Left cardiac atrium (tissue), 4 donors: ENCODE data around the gene ZNF784. TPM values are rescaled to one million over a fixed set of nuclear protein-coding genes. Genes with fewer than 3 reads are reported as not detected.

Experiments used
- ATAC-seq, 2 donors: fragments of 200-7000 bp; cut with Tn5 transposase; one replicate each; pipeline ENCODE4 v1.9.1; 2020; ENCODE audit warnings: mild to moderate bottlenecking in 2 of 2, moderate library complexity in 2 of 2
- DNase-seq: peaks from one replicate; pipeline ENCODE4 v3.0.0-alpha.2; 2020
- intact Hi-C, 2 donors: fragments of 100-400 bp; cut with DNase I; formaldehyde crosslinking; loops; one replicate each; pipeline versions ENCODE4 v1.14.1 to v1.15.1; 2022 to 2023
- total RNA-seq, 2 donors: library from RNA; stranded (reverse); fragmentation: NEBNext Ultra II Directional; extraction: Animal tissue kit (Norgen Biotek cat#: 25700); gene quantifications; one replicate each; pipeline ENCODE4 v1.2.1, GENCODE V29; 2021
- donor health status: DM: no; HTN: yes; CAD: no.
- donor health status: DM: no; HTN: yes; CAD: no; lungs with severe emphysema.
- donor health status: DM: yes; HTN: yes; CAD: no.
- donor health status: Dilated cardiomyopathy.

ZNF784 gene
- total RNA-seq, 2 donors from 2014 or later: 11.1 to 11.7 TPM

DNA sequence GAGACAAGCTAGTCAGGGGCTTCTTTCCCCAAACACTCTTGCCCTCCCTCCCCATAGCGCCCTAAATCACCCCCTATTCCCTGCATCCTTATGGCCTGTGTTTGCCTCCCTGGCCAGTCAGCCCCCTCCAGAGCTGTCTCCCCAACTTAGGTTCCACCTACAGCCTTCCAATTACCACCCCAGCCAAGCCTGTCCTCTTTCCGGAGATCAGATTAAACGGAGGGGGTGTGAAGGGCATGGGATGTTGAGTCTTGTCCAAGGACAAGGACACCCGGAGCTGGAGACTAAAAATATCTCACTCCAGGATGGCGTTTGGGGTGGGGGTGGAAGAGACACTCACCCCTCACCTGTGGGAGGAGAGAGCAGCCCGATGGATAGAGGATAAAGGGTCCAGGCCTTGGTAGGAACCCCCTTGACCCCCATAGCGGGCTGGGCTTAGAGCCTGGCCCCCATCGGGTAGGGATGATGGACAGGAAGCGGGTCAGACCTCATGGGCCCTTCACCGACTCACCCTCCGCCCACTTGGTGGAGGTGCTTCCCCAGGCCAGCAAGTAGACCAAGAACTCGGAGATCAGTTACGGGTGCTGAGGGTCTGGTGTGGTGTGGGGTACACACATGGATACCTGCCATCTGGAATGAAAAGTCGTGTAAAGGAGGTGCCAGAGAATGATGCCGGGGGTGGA lies 12.9 kb downstream of the ZNF784 start:
- DNase-seq: no peak
- intact Hi-C loops: no loop called here
- ATAC-seq: peak; percentile 63 to 76

GRCh38 chr19:55609326-55609725 lies 15.0 kb downstream of the ZNF784 start:
- ATAC-seq (no peak), DNase-seq (no peak)
- intact Hi-C loops: loop anchor here (5.0 to 10.0 kb wide), 2 partner anchors 92 to 95 kb away; no protein-coding TSS in a partner anchor

GRCh38 chr19:55606817-55607216 lies 17.5 kb downstream of the ZNF784 start:
- ATAC-seq (no peak), DNase-seq (no peak)
- intact Hi-C loops: loop anchor here (5.0 to 10.0 kb wide), 2 partner anchors 90 to 92 kb away; no protein-coding TSS in a partner anchor

GRCh38 chr19:55606471-55606787 lies 17.9 kb downstream of the ZNF784 start:
- no peak for DNase-seq
- intact Hi-C loops: loop anchor here (5.0 to 10.0 kb wide), 2 partner anchors 89 to 92 kb away; no protein-coding TSS in a partner anchor
- ATAC-seq: no peak

DNA sequence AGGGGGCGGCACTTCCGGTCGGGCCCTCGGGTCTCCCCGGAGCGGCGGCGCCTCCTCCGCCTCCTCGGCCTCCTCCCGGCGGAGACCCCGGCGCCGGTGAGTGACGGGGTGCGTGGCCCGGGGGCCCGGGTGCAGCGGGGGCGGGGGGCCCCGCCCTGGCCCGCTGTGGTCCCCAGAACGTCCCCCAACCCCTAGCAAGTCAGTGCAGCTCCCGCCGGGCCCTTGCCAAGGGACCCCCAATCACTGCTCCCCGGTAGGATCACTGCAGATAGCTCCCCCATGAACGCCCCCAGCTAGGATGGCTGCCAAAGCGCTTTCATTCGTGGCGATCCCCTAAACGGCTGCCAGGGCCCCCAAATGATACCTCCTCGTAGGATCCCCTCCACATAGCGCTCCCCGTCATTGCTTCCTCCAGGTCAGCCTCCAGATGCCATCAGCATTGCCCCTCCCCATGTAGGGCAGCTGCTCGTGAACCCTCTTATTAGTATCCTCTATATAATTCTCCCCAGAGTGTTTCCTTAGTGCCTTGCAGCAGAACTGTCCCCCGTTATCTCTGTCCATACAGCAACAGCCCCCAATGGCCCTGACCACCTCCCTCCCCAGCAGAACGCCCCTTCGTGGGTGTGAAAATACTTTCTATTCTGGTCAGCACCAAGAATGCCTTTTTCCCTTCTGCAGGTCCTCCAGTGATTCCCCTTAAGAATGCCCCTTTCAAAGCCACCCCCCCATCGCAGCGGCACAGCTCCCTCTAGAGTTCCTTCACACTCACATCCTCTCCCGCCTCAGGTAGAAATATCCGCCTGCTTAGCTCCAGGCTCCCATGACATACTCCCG lies 18.5 kb downstream of the ZNF784 start, which contains the start of gene ZNF865:
Gene ZNF865 (plus strand): TSS at position 11 of the 834 bp plus-strand sequence. CDS start 7,972 bp downstream, outside the sequence.
- DNase-seq (peak; percentile 71), ATAC-seq (peak; percentile 50 to 55)
- intact Hi-C loops: loop anchor here (5.0 to 10.0 kb wide), 2 partner anchors 89 to 91 kb away; no protein-coding TSS in a partner anchor

GRCh38 chr19:55605207-55605636 lies 19.1 kb downstream of the ZNF784 start:
- intact Hi-C loops: loop anchor here (5.0 to 10.0 kb wide), 2 partner anchors 88 to 90 kb away; no protein-coding TSS in a partner anchor
- ATAC-seq (peak; percentile 86 to 87), DNase-seq (peak; percentile 99)

DNA sequence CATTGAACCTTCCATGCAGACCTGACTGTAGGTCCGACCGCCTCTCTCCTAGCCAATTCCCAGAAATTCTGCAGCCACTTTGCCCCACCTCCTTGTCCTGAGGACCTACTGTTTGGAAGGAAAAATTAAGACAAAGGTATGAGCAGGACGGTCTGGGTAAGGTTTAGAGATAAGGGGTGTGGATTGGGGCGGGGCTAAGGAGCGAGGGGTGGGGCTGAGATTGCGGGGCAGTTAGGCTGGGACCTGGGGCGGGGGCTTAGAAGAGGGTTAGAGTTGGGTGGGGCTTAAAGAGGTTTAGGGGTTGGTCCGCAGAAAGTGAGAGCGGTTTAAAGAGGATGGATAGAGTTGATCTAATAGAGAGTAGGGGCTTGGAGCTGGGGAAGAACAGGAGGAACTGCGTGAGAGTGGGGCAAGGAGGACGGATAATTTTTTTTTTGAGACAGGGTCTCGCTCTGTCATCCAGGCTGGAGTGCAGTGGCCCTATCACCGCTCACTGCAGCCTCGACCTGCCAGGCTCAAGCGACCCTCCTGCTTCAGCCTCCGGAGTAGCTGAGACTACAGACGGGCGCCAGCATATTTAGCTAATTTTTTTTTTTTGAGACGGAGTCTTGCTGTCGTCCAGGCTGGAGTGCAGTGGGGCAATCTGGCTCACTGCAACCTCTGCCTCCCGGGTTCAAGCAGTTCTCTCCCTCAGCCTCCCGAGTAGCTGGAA lies 20.6 kb downstream of the ZNF784 start:
- ATAC-seq (no peak), DNase-seq (no peak)
- intact Hi-C loops: loop anchor here in 1 of 2 donors (10.0 kb wide), 1 partner anchor 89 kb away; no protein-coding TSS in a partner anchor

DNA sequence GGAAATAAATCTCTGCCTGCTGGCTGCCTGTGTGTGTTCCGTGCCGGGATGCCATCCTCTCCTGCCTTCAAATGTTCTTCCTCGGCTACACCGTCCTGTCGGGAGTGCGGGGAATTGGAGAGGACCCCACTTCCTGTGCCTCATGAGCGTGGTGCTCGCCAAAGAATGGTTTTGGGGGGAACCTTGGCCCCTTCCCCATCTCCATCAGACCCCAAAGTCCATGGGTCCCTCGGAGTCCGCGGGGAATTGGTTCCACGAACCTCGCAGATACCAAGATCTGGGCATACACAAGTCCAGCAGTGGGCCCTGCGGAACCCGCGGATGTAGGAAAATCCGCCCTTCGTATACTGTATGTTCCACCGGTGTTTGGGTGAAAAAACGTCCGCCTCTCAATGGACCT lies 21.3 kb downstream of the ZNF784 start:
- intact Hi-C loops: loop anchor here in 1 of 2 donors (10.0 kb wide), 1 partner anchor 88 kb away; no protein-coding TSS in a partner anchor
- no peak for ATAC-seq
- no peak for DNase-seq

GRCh38 chr19:55602104-55603001 lies 22.0 kb downstream of the ZNF784 start:
- DNase-seq: peak; percentile 24
- intact Hi-C loops: loop anchor here in 1 of 2 donors (10.0 kb wide), 1 partner anchor 88 kb away; no protein-coding TSS in a partner anchor
- ATAC-seq: no peak

GRCh38 chr19:55601084-55601483 lies 23.3 kb downstream of the ZNF784 start:
- ATAC-seq: no peak
- intact Hi-C loops: loop anchor here in 1 of 2 donors (10.0 kb wide), 1 partner anchor 86 kb away; no protein-coding TSS in a partner anchor
- no peak for DNase-seq

- DNase-seq: no peak
- intact Hi-C loops: loop anchor here in 1 of 2 donors (10.0 kb wide), 1 partner anchor 86 kb away; no protein-coding TSS in a partner anchor
Observed at GRCh38 chr19:55600662-55601028, 23.7 kb downstream of the ZNF784 start.

DNA sequence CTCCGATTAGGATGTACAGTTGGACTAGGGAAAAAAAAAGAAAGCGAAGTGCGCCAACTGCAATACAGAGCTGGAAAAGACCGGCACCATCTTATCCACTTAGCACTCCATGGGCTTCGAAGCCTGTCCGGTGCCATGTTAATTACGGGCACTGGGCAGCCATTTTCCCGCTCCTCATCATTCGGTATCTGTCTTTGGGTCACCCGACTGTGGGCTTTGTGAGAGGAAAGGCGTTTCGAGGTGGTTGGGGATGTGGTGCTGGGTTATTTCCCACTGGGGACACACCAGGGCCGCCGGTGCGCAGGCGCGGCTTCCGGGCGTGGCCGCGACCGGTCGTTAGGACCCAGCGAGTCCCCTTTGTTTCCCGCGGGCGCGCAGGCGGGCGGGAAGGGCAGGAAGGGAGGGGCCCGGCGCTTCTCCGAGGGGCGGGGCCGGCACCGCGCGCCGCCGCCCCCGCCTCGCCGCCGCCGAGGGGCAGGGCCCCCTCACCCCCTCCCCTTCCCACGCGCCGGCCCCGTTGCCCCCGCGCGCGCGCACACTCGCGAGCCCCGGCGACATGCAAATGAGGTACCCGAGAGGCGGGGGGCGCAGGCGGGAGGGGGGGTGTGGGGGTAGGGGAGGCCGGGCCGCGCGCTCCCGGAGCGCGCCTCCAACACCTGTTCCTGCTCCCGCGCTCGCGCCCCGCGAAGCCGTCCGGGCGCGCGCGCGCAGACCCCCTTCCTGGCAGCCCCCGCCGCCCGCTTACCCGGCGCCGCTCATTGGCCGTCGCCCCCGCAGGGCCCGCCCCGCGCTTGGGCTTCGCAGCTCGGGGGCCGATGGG lies 24.3 kb downstream of the ZNF784 start, which contains the start of gene ZNF524:
Gene ZNF524 (plus strand): TSS at position 447 of the 820 bp plus-strand sequence. CDS start 1,825 bp downstream, outside the sequence.
- ATAC-seq: peak; percentile 67 to 71
- peak; percentile 85 for DNase-seq
- intact Hi-C loops: loop anchor here in 1 of 2 donors (10.0 kb wide), 1 partner anchor 85 kb away; no protein-coding TSS in a partner anchor

More at GRCh38 chr19:55600662-55601028, 23.7 kb downstream of the ZNF784 start:
- no peak for ATAC-seq

DNA sequence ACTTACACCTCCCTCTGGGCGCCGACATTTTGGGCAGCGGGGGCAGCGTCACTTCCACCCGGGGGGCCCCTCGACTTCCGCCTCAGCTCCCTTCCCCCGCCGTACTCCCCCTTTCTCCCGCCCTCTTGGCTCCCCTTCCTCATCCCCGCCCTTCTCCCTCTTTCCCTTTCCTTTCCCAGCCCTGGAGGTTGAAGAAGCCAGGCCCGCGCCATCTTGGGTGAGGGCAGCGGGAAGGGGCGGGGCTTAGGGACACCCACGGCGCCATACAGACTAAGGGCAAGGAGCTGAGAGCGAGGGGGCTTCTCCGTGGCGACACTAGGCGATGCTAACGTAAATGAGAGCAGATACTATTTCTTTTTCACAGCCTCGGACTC lies 24.9 kb downstream of the ZNF784 start, which contains the start of gene FIZ1:
Gene FIZ1 (minus strand): TSS at position 50 of the 374 bp plus-strand sequence. CDS start 1,652 bp downstream, outside the sequence.
- intact Hi-C loops: no loop called here
- DNase-seq: peak; percentile 98
- peak; percentile 89 to 92 for ATAC-seq

GRCh38 chr19:55598719-55599467 lies 25.5 kb downstream of the ZNF784 start:
- DNase-seq: peak; percentile 92
- intact Hi-C loops: no loop called here
- peak; percentile 80 to 90 for ATAC-seq

DNA sequence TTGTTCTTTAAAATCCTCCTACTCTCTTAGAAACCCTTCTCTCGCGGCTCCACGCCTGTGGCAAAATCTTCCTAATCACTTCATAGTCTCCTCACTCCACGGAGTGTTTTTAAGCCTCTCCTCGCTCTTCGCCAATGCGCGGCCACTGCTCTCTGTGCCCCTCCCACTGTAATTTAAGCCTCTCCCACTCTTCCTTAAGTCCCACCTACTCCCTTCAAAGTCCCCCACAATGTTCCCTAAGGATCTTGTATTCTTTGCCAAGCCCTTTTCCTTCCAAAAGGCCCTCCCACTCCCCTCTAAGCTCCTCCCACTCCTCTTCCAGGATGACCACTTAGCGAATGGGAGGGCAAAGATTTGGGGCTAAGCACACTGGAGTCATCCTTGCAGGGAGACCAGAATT lies 26.3 kb downstream of the ZNF784 start:
- intact Hi-C loops: no loop called here
- DNase-seq: no peak
- ATAC-seq: no peak

- intact Hi-C loops: no loop called here
- no peak for ATAC-seq
Observed at GRCh38 chr19:55597501-55597921, 26.9 kb downstream of the ZNF784 start.

More at GRCh38 chr19:55597501-55597921, 26.9 kb downstream of the ZNF784 start:
- peak; percentile 48 for DNase-seq
